Bronchial epithelial cell (primary cell): Measurements from ENCODE around the gene NSMF. TPM values are rescaled to one million over a fixed set of nuclear protein-coding genes. Genes with fewer than 3 reads are reported as not detected.
A peak's percentile ranks its signal among the peaks of the same experiment; 100 is the strongest.

ENCODE experiments used
- DNase-seq: peaks from one replicate; pipeline ENCODE4 v3.0.0-alpha.2; 2010; ENCODE audit warnings: low read depth
- FAIRE-seq: peaks from 2 replicates; lab custom pipeline; 2011; peaks lifted over from hg19 to GRCh38; lab: Jason Lieb, UNC
- H3K27me3 ChIP-seq: 2 replicates; pipeline ENCODE4 v1.5.1; 2011; ENCODE audit warnings: low read length; ENCODE audit not compliant: control insufficient read depth, insufficient read depth
- H3K36me3 ChIP-seq: 2 replicates; pipeline ENCODE4 v1.5.1; 2011; ENCODE audit warnings: low read length; ENCODE audit not compliant: control insufficient read depth, insufficient read depth
- H3K4me3 ChIP-seq: 2 replicates; pipeline ENCODE4 v1.5.1; 2011; ENCODE audit warnings: mild to moderate bottlenecking, low read depth, low read length, control low read depth
- CTCF ChIP-seq: IDR thresholded peaks from 2 replicates; pipeline ENCODE4 v1.5.1; 2011; ENCODE audit warnings: mild to moderate bottlenecking, moderate library complexity, low read length, control low read depth, inconsistent platforms; ENCODE audit not compliant: insufficient read depth, severe bottlenecking
- total RNA-seq: library from RNA; depleted of rRNA; stranded (reverse); fragments of >200 nt; gene quantifications from 2 replicates; pipeline ENCODE4 v1.2.1, GENCODE V29; 2014

The NSMF gene
- 15.1 and 17.9 TPM in 2 replicates for total RNA-seq

- Histone ChIP-seq H3K4me3 (peak within 1 kb of the TSS; percentile 88), H3K27me3 (no peaks in the 10 kb centered on the region), H3K36me3 (peaks cover 18% of the 10 kb centered on the region)
- no peak for FAIRE-seq
- no peak for TF ChIP-seq CTCF
- peak; percentile 64 for DNase-seq
Measured at GRCh38 chr9:137459152-137459600, at the start of gene NSMF. NSMF (minus strand) TSS chr9:137459334; CDS start chr9:137459102, 232 bp downstream.

GRCh38 chr9:137506702-137507171 lies 47.6 kb upstream of the NSMF start:
- H3K4me3 ChIP-seq: no peak overlapping the region
- FAIRE-seq (no peak), DNase-seq (no peak)
- TF ChIP-seq CTCF: no peak
- H3K27me3 ChIP-seq: no peaks in the 10 kb centered on the region
- H3K36me3 ChIP-seq: no peaks in the 10 kb centered on the region

GRCh38 chr9:137506274-137506673 lies 47.1 kb upstream of the NSMF start:
- H3K4me3 ChIP-seq: no peak overlapping the region
- FAIRE-seq (no peak), DNase-seq (no peak)
- no peak for TF ChIP-seq CTCF
- no peaks in the 10 kb centered on the region for H3K36me3 ChIP-seq
- H3K27me3 ChIP-seq: no peaks in the 10 kb centered on the region

- no peaks in the 10 kb centered on the region for H3K27me3 ChIP-seq
- H3K36me3 ChIP-seq: no peaks in the 10 kb centered on the region
- H3K4me3 ChIP-seq: no peak overlapping the region
- no peak for FAIRE-seq
- no peak for DNase-seq
- no peak for TF ChIP-seq CTCF
Measured at GRCh38 chr9:137505421-137506140, 46.4 kb upstream of the NSMF start.

- H3K27me3 ChIP-seq: no peaks in the 10 kb centered on the region
- H3K36me3 ChIP-seq: no peaks in the 10 kb centered on the region
- no peak for TF ChIP-seq CTCF
- FAIRE-seq (no peak), DNase-seq (no peak)
- H3K4me3 ChIP-seq: no peak overlapping the region
Measured at GRCh38 chr9:137504432-137504777, 45.3 kb upstream of the NSMF start.
